Stimulated activated CD4-positive, alpha-beta T cell treated with anti-CD3 and anti-CD28 coated beads, Interleukin-1b, Interleukin-23, amount 100 ng/mL, for 1 hour (primary cell): ENCODE results near the gene NRL.
"Not testable (repeated sequence)": the region's sequence is repeated elsewhere in the genome, so short reads cannot be mapped to it uniquely, and the experiment has no call there.

ENCODE experiments used
- DNase-seq, 2 donors: peaks; one replicate each; pipeline ENCODE4 v3.0.0-alpha.2; 2020; ENCODE audit warnings: low read depth in 2 of 2

The NRL gene

DNA sequence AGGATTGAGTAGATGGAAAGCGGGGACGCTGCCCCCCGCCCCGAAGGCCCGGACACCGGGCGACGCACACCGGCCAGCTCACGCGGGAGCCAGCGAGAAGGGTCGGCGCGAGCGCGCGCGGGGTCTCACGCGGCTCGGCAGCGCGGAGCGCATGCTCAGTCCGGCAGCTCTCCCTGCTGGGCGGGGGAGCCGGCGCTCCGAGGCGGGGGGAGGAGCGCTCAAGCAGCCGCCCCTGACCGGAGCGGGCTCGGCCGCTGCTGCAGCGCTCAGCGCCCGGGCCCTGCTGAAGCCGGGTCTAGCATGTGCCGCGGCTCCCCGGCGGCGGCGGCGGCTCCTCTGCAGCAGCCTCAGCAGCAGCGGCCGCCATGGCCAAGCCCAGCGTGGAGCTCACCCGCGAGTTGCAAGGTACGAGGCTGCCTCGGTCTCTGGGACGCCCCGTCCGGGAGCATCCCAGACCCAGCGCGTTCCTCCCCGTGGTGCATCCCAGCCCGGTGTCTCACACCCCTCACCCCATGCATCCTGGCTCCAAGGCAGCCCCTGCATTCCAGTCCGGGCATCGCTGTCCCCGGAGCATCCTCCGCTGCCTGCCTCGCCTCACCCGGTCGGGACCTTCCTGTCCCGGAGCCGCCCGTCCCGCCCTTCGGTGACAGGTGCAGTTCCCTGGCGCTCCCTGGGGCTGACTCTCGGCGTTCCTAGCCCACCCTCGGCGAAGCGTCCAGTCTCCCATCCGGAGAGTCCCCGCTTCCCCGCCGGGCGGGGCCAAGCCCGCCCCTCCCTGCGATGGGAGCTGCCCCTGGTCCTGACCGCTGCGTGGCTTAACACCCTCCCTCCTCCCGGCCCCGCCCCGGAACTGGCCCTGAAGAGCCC, 62.7 kb downstream of the NRL start, which contains the start of gene CARMIL3:
TSS of gene CARMIL3 (plus strand) at position 221 of the 867 bp plus-strand sequence. CDS start at position 366, 145 bp downstream.
- DNase-seq: peak in 1 of 2 donors; percentile 24

DNA sequence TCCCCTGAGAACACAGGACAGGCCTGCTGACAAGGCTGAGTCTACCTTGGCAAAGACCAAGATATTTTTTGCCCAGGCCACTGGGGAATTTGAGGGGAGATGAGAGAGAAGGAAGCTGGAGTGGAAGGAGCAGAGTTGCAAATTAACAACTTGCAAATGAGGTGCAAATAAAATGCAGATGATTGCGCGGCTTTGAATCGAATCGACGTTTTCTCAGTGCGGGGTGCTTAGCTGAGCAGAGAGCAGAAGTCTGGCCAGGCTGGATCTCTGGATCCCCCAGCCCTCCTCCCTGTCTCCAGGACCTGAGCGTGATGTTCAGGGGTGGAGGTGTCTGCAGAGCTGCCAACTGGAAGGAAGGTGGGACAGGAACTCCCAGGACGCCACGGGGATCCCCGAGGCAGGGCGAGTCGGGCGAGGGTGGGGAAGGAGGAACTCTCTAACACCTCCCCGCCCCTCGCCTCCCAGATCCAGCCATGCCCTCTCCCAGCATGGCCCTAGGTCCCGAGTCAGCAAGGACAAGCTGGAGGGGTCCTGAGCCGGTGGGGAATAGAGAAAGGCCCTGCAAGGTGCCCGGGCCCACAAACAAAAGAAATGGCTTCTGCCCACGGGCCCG, 63.5 kb downstream of the NRL start:
- no peak for DNase-seq

DNA sequence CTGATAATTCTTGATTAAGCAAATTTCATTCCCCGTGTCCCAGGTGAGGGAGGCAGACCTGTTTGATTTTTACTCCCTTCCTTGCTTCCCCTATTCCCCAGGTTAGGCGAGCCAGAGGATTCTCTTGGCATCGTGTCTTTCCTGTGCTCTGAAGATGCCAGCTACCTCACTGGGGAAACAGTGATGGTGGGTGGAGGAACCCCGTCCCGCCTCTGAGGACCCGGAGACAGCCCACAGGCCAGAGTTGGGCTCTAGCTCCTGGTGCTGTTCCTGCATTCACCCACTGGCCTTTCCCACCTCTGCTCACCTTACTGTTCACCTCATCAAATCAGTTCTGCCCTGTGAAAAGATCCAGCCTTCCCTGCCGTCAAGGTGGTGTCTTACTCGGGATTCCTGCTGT, 64.0 kb downstream of the NRL start:
- not testable (repeated sequence) for DNase-seq

GRCh38 chr14:24049002-24049401, 65.7 kb downstream of the NRL start:
- not testable (repeated sequence) for DNase-seq

GRCh38 chr14:24042746-24043145, 72.0 kb downstream of the NRL start:
- no peak for DNase-seq

DNA sequence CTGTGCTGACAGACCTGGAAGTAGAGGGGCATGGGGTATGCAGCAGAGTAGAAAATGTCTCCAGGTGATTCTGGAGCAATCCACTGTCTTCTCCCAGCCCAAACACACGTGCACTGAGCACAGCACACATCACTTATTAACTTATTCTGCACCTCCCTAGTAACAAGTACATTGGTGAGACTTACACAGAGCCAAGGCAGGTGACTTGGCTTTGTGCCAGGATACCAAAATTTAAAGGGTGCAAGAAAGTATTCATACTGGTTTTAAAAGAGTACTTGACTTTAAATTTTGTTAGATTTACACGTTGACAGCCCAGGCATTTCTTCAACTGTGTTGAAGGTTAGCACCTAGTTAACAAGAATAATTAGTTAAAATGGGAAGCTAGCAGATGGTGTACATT, 74.1 kb downstream of the NRL start:
- DNase-seq: no peak

GRCh38 chr14:24038686-24039085, 76.1 kb downstream of the NRL start:
- DNase-seq: no peak

DNA sequence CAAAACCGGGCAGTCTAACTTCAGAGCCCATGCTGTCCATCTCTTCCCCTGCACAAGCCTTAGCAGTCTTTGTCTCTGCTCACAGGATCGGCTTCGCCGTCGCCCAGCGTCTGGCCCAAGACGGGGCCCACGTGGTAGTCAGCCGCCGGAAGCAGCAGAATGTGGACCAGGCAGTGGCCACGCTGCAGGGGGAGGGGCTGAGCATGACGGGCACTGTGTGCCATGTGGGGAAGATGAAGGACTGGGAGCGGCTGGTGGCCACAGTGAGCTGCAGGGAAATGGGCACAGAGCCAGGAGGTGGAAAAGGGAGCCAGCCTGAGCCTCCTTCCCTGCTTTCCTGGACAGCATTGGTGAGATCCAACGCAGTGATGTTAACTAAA, 77.1 kb downstream of the NRL start:
- no peak for DNase-seq

DNA sequence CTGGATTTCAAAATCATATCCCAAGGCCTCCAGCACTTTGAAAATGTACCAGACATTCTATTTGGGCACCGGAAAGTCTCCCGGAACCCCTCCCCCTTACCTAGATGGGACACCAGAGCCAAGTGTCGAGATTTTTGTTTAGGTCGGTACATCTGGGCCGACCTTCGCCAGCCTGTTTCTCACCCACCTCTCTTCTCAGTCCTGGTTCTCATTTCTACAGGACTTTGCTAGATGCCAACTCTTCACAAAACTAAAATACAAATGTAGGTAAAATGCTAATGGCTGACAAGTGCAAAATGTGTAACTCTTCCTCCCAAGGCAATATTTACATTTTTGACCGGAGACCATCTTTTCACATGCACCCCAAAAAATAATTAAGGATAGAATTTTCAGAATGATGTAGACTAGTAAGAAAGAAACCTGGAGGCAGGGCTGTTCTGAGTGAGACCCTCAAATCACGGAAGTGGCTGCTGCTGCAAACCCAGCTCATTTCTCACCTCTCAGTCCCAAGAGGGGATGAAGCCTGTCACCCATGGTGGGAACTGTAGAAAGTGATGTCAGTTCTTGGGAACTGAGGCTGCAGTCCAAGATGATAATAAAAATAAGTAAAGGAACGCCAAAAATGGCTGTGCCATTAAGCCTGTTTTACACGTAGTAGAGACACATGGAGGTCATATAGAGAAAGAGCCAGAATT, 77.6 kb downstream of the NRL start:
- DNase-seq: not testable (repeated sequence)

- DNase-seq: peak in 1 of 2 donors; percentile 39
Measured at GRCh38 chr14:24036169-24036962, 78.4 kb downstream of the NRL start.

GRCh38 chr14:24035769-24036168, 79.0 kb downstream of the NRL start:
- not testable (repeated sequence) for DNase-seq

- DNase-seq: no peak
Measured at GRCh38 chr14:24032727-24033418, 81.9 kb downstream of the NRL start.

DNA sequence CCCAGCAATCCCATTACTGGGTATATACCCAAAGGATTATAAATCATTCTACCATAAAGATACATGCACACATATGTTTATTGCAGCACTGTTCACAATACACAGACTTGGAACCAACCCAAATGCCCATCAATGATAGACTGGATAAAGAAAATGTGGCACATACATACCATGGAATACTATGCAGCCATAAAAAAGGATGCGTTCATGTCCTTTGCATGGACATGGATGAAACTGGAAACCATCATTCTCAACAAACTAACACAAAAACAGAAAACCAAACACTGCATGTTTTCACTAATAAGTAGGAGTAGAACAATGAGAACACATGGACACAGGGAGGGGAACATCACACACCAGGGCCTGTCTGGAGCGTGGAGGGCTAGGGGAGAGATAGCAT, 83.4 kb downstream of the NRL start:
- DNase-seq: not testable (repeated sequence)

DNA sequence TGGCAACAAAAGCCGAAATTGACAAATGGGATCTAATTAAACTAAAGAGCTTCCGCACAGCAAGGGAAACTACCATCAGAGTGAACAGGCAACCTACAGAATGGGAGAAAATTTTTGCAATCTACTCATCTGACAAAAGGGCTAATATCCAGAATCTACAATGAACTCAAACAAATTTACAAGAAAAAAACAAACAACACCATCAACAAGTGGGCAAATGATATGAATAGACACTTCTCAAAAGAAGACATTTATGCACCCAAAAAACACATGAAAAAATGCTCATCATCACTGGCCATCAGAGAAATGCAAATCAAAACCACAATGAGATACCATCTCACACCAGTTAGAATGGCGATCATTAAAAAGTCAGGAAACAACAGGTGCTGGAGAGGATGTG, 85.1 kb downstream of the NRL start:
- DNase-seq: not testable (repeated sequence)
